Parathyroid adenoma (tissue), 2 donors: ENCODE results near the gene SLA2.
"Not testable (repeated sequence)": the region's sequence is repeated elsewhere in the genome, so short reads cannot be mapped to it uniquely, and the experiment has no call there.

Source experiments
- H2AFZ ChIP-seq: fragments of 300-600 bp; sonication (generic); one replicate; pipeline ENCODE4 v1.7.0; 2017; ENCODE audit warnings: antibody characterized with exemption, mild to moderate bottlenecking
- H3K27ac ChIP-seq: fragments of 300-600 bp; sonication (generic); one replicate; pipeline ENCODE4 v1.7.0; 2017
- H3K27me3 ChIP-seq: fragments of 300-600 bp; sonication (generic); one replicate; pipeline ENCODE4 v1.7.0; 2017; ENCODE audit warnings: low read length; ENCODE audit not compliant: control insufficient read depth, insufficient read depth
- H3K36me3 ChIP-seq: fragments of 300-600 bp; sonication (generic); one replicate; pipeline ENCODE4 v1.7.0; 2017; ENCODE audit warnings: low read length; ENCODE audit not compliant: control insufficient read depth, insufficient read depth
- H3K4me1 ChIP-seq: fragments of 300-600 bp; sonication (generic); one replicate; pipeline ENCODE4 v1.7.0; 2017; ENCODE audit warnings: control low read depth
- H3K4me2 ChIP-seq: fragments of 300-600 bp; sonication (generic); one replicate; pipeline ENCODE4 v1.7.0; 2017; ENCODE audit warnings: low read length
- H3K4me3 ChIP-seq: fragments of 300-600 bp; sonication (generic); one replicate; pipeline ENCODE4 v1.7.0; 2017; ENCODE audit warnings: low read depth, low read length
- H3K79me2 ChIP-seq: fragments of 300-600 bp; sonication (generic); one replicate; pipeline ENCODE4 v1.7.0; 2017; ENCODE audit warnings: control low read depth
- H3K9ac ChIP-seq: fragments of 300-600 bp; sonication (generic); one replicate; pipeline ENCODE4 v1.7.0; 2017; ENCODE audit warnings: mild to moderate bottlenecking
- H3K9me3 ChIP-seq: fragments of 300-600 bp; sonication (generic); one replicate; pipeline ENCODE4 v1.7.0; 2017; ENCODE audit warnings: low read length; ENCODE audit not compliant: control insufficient read depth
- CTCF ChIP-seq: fragments of 300-600 bp; sonication (generic); IDR thresholded peaks from one replicate; pipeline ENCODE4 v1.7.0; 2017; ENCODE audit warnings: antibody characterized with exemption, mild to moderate bottlenecking
- donor health status: primary hyperparathyroidism.

SLA2 gene

GRCh38 chr20:36623444-36623843 lies 22.6 kb downstream of the SLA2 start:
- no peak overlapping the region for H2AFZ ChIP-seq
- H3K36me3 ChIP-seq: no peaks in the 10 kb centered on the region
- no peaks in the 10 kb centered on the region for H3K79me2 ChIP-seq
- no peak overlapping the region for H3K4me3 ChIP-seq
- no peak overlapping the region for H3K9ac ChIP-seq
- H3K27ac ChIP-seq: no peak overlapping the region
- H3K4me2 ChIP-seq: no peak overlapping the region
- no peaks in the 10 kb centered on the region for H3K9me3 ChIP-seq
- no peaks in the 10 kb centered on the region for H3K4me1 ChIP-seq
- TF ChIP-seq CTCF: no peak
- no peaks in the 10 kb centered on the region for H3K27me3 ChIP-seq

GRCh38 chr20:36620917-36621316 lies 25.1 kb downstream of the SLA2 start:
- H3K9ac ChIP-seq: no peak overlapping the region
- no peaks in the 10 kb centered on the region for H3K4me1 ChIP-seq
- no peak overlapping the region for H3K27ac ChIP-seq
- no peak for TF ChIP-seq CTCF
- H3K4me3 ChIP-seq: no peak overlapping the region
- no peaks in the 10 kb centered on the region for H3K9me3 ChIP-seq
- H3K27me3 ChIP-seq: no peaks in the 10 kb centered on the region
- H3K36me3 ChIP-seq: no peaks in the 10 kb centered on the region
- no peaks in the 10 kb centered on the region for H3K79me2 ChIP-seq
- H2AFZ ChIP-seq: no peak overlapping the region
- H3K4me2 ChIP-seq: no peak overlapping the region

- H3K9ac ChIP-seq: no peak overlapping the region
- H2AFZ ChIP-seq: no peak overlapping the region
- no peak overlapping the region for H3K27ac ChIP-seq
- no peak overlapping the region for H3K4me2 ChIP-seq
- no peaks in the 10 kb centered on the region for H3K79me2 ChIP-seq
- H3K27me3 ChIP-seq: no peaks in the 10 kb centered on the region
- no peaks in the 10 kb centered on the region for H3K9me3 ChIP-seq
- H3K4me1 ChIP-seq: no peaks in the 10 kb centered on the region
- TF ChIP-seq CTCF: no peak
- no peaks in the 10 kb centered on the region for H3K36me3 ChIP-seq
- no peak overlapping the region for H3K4me3 ChIP-seq
Observed at GRCh38 chr20:36614781-36615557, 31.0 kb downstream of the SLA2 start.

GRCh38 chr20:36613974-36614373 lies 32.0 kb downstream of the SLA2 start:
- Histone ChIP-seq H3K27me3 (no peaks in the 10 kb centered on the region), H2AFZ (no peak overlapping the region), H3K4me1 (no peaks in the 10 kb centered on the region), H3K4me2 (no peak overlapping the region), H3K36me3 (no peaks in the 10 kb centered on the region), H3K9ac (no peak overlapping the region), H3K9me3 (no peaks in the 10 kb centered on the region), H3K27ac (no peak overlapping the region), H3K79me2 (peaks cover 4% of the 10 kb centered on the region), H3K4me3 (no peak overlapping the region)
- TF ChIP-seq CTCF: no peak

GRCh38 chr20:36611625-36612024 lies 34.4 kb downstream of the SLA2 start:
- no peak for TF ChIP-seq CTCF
- Histone ChIP-seq H3K4me3 (no peak overlapping the region), H2AFZ (no peak overlapping the region), H3K9ac (no peak overlapping the region), H3K36me3 (no peaks in the 10 kb centered on the region), H3K4me1 (peaks cover 12% of the 10 kb centered on the region), H3K4me2 (no peak overlapping the region), H3K27ac (no peak overlapping the region), H3K27me3 (no peaks in the 10 kb centered on the region), H3K79me2 (peaks cover 13% of the 10 kb centered on the region), H3K9me3 (no peaks in the 10 kb centered on the region)

GRCh38 chr20:36608388-36608728 lies 37.6 kb downstream of the SLA2 start:
- H3K27me3 ChIP-seq, H3K36me3 ChIP-seq, H3K4me3 ChIP-seq, H3K9ac ChIP-seq, H3K27ac ChIP-seq, H3K9me3 ChIP-seq, H3K4me2 ChIP-seq, H2AFZ ChIP-seq: not testable (repeated sequence)
- Histone ChIP-seq H3K79me2 (peaks cover 21% of the 10 kb centered on the region), H3K4me1 (peaks cover 16% of the 10 kb centered on the region)
